GM19463 (cell line): ENCODE data around the gene SDHA.
"Not testable (repeated sequence)": the region's sequence is repeated elsewhere in the genome, so short reads cannot be mapped to it uniquely, and the experiment has no call there.

ENCODE experiments used
- ATAC-seq: cut with Tn5 transposase; IDR thresholded peaks from one replicate; pipeline ENCODE4 v1.9.1; 2021; ENCODE audit warnings: mild to moderate bottlenecking, moderate library complexity; ENCODE audit not compliant: unreplicated experiment

Gene SDHA

GRCh38 chr5:251975-252374, 33.9 kb downstream of the SDHA start:
- not testable (repeated sequence) for ATAC-seq

- no peak for ATAC-seq
Observed at GRCh38 chr5:252546-252945, 34.4 kb downstream of the SDHA start.

GRCh38 chr5:254322-254721, 36.2 kb downstream of the SDHA start:
- ATAC-seq: not testable (repeated sequence)

GRCh38 chr5:255116-255515, 37.0 kb downstream of the SDHA start:
- ATAC-seq: not testable (repeated sequence)

GRCh38 chr5:256347-256746, 38.2 kb downstream of the SDHA start:
- ATAC-seq: not testable (repeated sequence)

- ATAC-seq: no peak
Observed at GRCh38 chr5:257148-257547, 39.0 kb downstream of the SDHA start.

GRCh38 chr5:263275-263974, 45.3 kb downstream of the SDHA start:
- not testable (repeated sequence) for ATAC-seq

GRCh38 chr5:264338-264737, 46.2 kb downstream of the SDHA start:
- ATAC-seq: no peak

GRCh38 chr5:266311-267026, 48.3 kb downstream of the SDHA start:
- ATAC-seq: not testable (repeated sequence)

GRCh38 chr5:267716-268115, 49.6 kb downstream of the SDHA start:
- ATAC-seq: no peak

GRCh38 chr5:270340-270739, 52.2 kb downstream of the SDHA start:
- no peak for ATAC-seq

GRCh38 chr5:271828-272167, 53.7 kb downstream of the SDHA start:
- ATAC-seq: not testable (repeated sequence)

GRCh38 chr5:273091-273490, 55.0 kb downstream of the SDHA start:
- not testable (repeated sequence) for ATAC-seq

GRCh38 chr5:273491-273890, 55.4 kb downstream of the SDHA start:
- not testable (repeated sequence) for ATAC-seq

GRCh38 chr5:274346-274745, 56.2 kb downstream of the SDHA start:
- not testable (repeated sequence) for ATAC-seq

GRCh38 chr5:278646-279045, 60.5 kb downstream of the SDHA start:
- ATAC-seq: no peak

- ATAC-seq: not testable (repeated sequence)
Observed at GRCh38 chr5:279051-279665, 61.0 kb downstream of the SDHA start.

- no peak for ATAC-seq
Observed at GRCh38 chr5:285991-286557, 68.0 kb downstream of the SDHA start.

- ATAC-seq: not testable (repeated sequence)
Observed at GRCh38 chr5:290200-290599, 72.1 kb downstream of the SDHA start.

- ATAC-seq: not testable (repeated sequence)
Observed at GRCh38 chr5:291345-291744, 73.2 kb downstream of the SDHA start.

- not testable (repeated sequence) for ATAC-seq
Observed at GRCh38 chr5:294788-295187, 76.7 kb downstream of the SDHA start.

- not testable (repeated sequence) for ATAC-seq
Observed at GRCh38 chr5:296207-296606, 78.1 kb downstream of the SDHA start.
